SKM-1 treated with dmso at 0.1 percent for 144 hours (cell line): Measurements from ENCODE around the gene GCLM.

Experiments
- DNase-seq: peaks from one replicate; lab custom pipeline; 2025; ENCODE audit not compliant: unreplicated experiment; lab: John Stamatoyannopoulos, UW

The GCLM gene

DNA sequence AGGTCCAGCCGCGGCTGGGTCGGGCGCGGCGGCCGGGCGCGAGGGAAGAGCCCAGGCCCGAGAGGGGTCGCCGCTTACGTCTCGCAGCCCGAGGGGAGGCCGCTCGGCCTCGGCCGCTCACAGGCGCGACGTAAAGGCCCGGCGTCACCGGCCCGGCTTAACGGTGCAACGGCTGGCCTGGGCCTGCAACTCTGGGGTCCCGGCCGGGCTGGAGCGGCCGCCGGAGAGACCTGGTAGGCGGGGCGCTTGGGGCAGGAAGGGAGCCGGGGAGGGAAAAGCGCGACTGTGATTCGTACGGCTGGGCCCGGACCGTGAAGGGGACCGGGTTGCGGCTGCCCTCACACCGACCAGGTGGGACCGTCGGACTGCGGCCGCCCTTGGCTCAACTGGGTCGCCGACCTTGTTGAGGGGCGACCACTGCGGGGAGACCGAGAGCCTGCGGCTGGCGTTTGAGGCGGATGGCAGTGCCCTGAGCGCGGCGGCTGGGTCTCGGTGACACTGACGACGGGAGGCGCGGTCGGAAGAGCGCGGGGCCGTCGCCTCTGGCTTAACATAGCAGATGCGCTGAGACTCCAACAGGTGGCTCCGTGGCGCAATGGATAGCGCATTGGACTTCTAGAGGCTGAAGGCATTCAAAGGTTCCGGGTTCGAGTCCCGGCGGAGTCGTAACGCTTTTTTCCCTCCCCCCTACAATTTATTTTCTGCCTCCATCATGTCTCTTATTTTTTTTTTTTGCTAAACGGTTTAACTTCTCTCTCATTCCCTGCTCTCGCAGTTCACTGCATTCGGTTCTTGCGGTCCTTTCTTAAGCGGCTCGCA is 62.0 kb downstream of the GCLM start:
- DNase-seq = peak; percentile 71

DNA sequence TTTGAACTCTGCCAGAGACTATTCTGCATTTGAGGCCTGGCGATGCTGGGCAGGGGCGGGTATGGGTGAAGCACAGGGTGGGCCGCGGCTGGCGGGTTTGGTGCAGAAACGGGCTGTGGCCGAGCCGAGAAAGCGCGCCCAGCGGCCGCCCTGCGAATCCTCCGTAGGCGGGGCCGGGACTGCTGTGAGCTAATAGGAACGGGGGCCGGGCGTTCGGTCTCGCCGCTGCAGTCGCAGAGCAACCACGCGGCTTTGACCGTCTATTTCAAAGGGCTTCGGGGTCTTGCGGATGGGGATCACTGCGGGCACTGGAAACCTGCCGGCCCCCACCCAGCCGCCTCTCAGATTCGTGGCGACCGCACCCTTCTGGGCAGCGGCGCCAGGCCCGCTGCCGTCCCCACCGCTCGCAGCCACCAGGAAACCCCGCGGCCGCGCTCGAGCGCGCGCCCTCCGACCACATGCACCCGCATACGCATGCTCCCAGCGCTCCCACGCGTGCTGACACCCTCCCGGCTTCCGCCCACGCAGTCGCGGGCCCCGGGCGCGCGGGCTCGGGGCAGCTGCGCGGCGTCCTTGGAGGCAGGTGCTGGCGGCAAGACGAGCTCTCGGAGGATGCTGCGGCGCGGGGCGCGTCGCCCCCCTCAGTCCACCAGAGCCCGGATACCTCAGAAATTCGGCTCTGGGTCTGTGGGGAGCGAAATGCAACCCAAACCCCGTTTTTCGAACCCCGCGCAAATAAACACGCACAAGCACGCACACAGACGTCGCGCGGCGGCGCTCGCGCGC is 62.8 kb downstream of the GCLM start:
- DNase-seq = peak; percentile 80

DNA sequence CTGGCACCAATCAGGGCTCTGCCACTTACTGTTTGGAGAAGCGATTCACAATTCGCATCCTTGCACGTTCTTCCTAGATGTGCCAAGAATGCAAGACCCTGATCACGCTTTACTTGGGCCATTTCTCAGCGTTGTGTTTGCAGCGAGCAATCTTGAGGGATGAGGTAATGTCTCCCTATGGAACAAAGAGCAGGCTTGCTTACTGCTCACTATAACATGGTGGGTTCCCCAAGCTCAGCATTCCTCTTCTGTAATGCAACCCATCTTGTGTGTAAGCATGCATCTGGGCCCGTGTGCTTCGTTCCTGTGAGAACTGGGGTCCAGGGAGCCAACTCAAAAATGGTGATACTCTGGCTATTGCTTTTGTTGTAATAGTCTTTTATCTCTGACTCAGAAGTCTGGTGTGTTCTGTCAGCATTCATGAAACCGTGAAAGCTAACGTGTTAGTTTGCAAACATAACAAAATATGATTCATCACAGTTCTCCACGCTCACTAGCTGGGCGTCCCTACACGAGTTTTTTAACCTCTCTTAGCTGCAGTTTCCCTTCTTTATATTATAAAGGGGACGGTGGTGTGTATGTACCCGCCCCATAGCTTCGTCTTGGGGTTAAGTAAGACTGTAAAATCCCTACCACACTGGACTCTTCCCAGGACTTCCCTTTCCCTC is 63.6 kb downstream of the GCLM start:
- no peak for DNase-seq

DNA sequence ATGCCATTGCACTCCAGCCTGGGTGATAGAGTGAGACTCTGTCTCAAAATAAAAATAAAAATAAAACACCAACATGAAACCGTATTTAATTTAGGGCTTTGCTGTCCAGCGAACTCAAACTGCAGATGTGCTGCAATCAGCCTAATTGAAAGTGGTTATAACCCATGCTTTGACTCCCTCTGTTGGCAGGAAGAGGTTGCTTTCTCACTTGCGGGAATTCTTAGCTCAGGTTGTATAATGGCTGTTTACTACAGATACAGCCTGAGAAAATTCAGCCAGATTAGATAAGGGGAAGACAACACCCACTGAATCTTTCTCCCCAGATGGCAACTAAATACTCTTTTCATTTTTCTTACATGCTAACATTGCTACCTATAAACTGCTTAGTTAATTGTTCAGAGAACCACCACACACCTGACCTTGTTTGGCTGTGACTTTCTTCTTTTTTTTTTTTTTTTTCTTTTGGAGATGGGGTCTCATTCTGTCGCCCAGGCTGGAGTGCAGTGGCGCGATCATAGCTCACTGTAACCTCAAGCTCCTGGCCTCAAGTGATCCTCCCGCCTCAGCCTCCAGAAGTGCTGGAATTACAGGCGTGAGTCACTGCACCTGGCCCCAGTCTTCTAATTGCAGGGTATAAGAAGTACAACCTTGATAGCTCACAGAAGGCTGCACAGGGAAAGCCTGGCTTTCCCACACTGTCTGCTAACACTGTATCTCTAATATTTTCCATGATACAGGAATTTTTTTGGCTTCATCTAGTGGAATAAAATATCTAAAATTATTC is 64.8 kb downstream of the GCLM start:
- DNase-seq = peak; percentile 71

DNA sequence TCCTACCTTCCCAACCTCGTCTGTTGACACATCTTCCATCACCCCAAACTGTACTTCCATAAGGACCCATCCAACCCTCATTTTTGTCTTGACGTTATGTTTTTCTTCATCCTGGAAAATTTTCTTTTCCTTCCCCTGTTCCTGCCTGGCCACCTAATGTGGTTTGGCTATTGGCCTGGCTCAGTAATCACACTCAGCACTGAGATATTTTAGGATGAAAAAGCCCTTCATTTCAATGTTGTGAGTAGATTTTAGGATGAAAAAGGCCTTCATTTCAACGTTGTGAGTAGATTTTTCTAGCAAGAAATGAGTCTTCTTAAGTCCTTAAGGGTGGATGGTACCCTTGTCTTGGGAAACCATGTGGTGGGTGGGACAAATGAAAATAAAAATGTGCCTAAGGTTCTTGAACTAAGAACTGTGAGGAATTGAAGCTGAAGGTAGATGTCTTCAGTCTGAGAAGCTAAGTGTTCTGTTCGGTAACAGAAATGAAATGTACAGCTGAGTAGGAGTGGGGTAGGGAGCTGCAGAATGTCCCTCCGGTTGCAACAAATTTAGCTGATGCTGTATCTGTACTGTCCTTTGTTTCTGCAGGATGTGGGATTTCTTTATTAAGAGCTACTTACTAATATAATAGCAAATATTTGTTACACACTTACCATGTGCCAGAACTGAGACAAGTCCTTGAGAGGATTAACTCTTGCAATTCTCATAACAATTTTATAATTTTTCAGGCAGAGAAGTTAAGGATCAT is 66.3 kb downstream of the GCLM start:
- no peak for DNase-seq

DNA sequence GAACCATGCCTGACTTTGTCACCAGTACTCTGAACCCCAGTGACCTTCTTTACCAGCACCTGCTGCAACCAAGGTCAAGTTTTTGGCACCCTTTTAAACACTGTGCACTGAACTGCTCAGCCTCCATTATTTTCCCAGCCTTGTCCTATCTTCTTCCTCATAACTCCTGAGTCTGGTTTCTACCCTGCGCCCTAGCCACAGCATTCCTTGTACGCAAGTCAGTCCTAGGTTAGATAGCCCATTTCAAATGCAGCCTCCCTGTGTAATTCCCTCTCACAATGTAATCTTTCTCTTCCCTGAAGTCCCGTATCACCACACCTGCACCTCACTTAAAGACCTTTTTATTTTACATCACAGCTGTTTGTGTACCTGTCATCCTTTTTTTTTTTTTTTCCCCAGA is 67.5 kb downstream of the GCLM start:
- DNase-seq = no peak

DNA sequence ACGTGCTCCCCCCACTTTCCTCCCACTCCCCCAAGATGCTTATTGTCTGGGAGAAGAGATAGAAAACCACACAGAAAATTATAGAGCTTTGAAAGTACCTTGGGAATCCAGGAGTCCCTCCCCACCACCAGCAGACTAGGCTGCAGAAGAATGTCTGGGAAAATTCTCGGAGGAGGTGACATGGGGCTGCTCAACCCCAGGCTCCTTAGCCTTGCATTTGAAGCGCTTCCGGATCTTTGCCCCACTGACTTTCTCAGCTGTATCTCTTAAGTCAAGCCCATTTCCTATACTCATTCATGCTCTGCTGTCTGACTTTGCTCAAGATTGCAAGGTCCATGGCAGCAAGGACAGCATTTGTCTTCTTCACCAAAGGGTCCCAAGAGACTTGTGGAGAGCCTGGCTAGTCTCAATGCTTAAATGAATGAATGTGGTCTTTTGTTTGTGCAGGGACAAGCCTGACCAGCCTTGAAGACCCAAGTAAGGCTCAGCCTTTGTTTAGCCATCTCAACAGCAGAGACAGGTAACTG is 68.2 kb downstream of the GCLM start:
- no peak for DNase-seq

DNA sequence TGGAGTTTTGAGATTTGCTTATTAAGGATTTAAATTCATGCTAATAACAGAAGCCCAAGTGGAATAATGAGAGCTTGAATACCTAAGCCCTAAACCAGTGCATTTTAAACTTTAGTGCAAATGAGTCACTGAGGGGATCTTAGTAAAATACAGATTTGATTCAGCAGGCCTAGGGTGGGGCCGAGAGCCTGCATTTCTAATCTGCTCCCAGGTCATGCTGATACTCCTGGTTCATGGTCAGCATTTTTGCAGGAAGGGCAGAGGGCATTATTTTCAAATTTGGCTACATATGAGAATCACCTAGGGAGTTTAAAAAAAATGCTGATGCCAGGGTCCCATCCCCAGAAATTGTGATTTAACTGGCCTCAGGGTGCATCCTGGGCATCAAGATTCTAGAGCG is 69.5 kb downstream of the GCLM start:
- DNase-seq = no peak

DNA sequence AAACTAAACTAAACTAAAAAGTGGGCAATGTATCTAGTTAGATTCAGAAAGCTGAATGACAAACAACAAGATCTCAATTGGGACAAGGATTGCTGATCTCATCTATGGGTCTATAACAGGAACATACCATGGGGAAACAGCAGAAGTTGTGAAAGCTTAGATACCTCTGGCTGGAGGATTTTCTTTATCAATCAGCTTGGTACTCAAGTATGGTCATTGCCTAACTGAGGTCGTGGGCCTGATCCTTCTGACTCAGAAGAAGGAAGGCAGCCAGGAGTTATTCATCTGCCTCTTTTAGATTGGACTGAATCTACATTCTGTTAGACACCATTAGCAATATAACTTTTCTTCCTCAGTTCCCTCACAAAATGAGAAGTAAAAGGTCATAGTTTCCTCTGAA is 69.9 kb downstream of the GCLM start:
- DNase-seq = peak; percentile 80

DNA sequence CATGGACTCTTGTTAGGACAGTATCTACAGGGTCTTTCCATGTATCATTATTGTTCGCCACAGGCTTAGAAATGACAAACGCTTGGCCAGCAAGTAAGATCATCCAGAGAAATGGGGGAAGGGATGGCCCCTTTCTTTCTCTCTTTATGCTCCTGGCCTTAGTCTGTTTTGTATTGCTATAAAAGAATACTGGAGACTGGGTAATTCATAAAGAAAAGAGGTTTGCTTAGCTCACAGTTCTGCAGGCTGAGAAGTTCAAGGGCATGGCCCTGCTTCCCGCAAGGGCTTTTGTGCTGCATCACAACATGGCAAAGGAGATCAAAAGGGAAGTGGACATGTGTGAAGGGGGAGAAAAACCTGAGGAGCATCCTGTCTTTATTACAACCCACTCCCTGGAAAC is 71.3 kb downstream of the GCLM start:
- no peak for DNase-seq
